Keratinocyte (primary cell): ENCODE data around the gene LANCL1. TPM values are rescaled to one million over a fixed set of nuclear protein-coding genes. Genes with fewer than 3 reads are reported as not detected.

Experiments
- DNase-seq: peaks from one replicate; pipeline ENCODE4 v3.0.0-alpha.2; 2011; ENCODE audit warnings: low read depth, missing footprints, low spot score
- FAIRE-seq: peaks from 2 replicates; lab custom pipeline; 2011; peaks lifted over from hg19 to GRCh38; lab: Jason Lieb, UNC
- H2AFZ ChIP-seq: 2 replicates; pipeline ENCODE4 v1.6.0; 2012; ENCODE audit warnings: low read length, control low read depth, inconsistent platforms; ENCODE audit not compliant: control insufficient read depth
- H3K27ac ChIP-seq: 2 replicates; pipeline ENCODE4 v1.5.1; 2011; ENCODE audit warnings: low read length; ENCODE audit not compliant: control insufficient read depth, insufficient read depth
- H3K27me3 ChIP-seq: 3 replicates; pipeline ENCODE4 v1.6.0; 2011; ENCODE audit warnings: low read length; ENCODE audit not compliant: control insufficient read depth, insufficient read depth; ENCODE audit errors: extremely low read depth
- H3K36me3 ChIP-seq, 2 experiments: 2 replicates in 1 of 2; 3 replicates in 1 of 2; pipeline ENCODE4 v1.5.1; 2011; ENCODE audit warnings: low read length in 2 of 2, mild to moderate bottlenecking in 1 of 2; ENCODE audit not compliant: control insufficient read depth in 2 of 2, insufficient read depth in 2 of 2; ENCODE audit errors: extremely low read depth in 1 of 2
- H3K4me1 ChIP-seq: 3 replicates; pipeline ENCODE4 v1.5.1; 2011; ENCODE audit warnings: low read length; ENCODE audit not compliant: control insufficient read depth, insufficient read depth; ENCODE audit errors: extremely low read depth
- H3K4me2 ChIP-seq: 3 replicates; pipeline ENCODE4 v1.6.0; 2011; ENCODE audit warnings: low read depth, low read length; ENCODE audit not compliant: control insufficient read depth, insufficient read depth; ENCODE audit errors: extremely low read depth
- H3K4me3 ChIP-seq, 3 experiments: fragments of 200-600 bp in 1 of 3; sonication (generic) in 1 of 3; 2 replicates in 2 of 3; 3 replicates in 1 of 3; pipeline ENCODE4 v1.5.1; 2011 to 2016; ENCODE audit warnings: low read length in 3 of 3, mild to moderate bottlenecking in 3 of 3, control low read depth in 2 of 3, inconsistent platforms in 1 of 3, low read depth in 1 of 3, mixed read lengths in 1 of 3, mixed run types in 1 of 3, moderate library complexity in 1 of 3; ENCODE audit not compliant: control insufficient read depth in 2 of 3, insufficient read depth in 2 of 3; ENCODE audit errors: extremely low read depth in 1 of 3
- H3K79me2 ChIP-seq: 2 replicates; pipeline ENCODE4 v1.6.0; 2012; ENCODE audit warnings: low read length; ENCODE audit not compliant: control insufficient read depth, insufficient read depth
- H3K9ac ChIP-seq: 3 replicates; pipeline ENCODE4 v1.6.0; 2011; ENCODE audit warnings: low read length; ENCODE audit not compliant: control insufficient read depth, insufficient read depth; ENCODE audit errors: extremely low read depth
- H3K9me1 ChIP-seq: 3 replicates; pipeline ENCODE4 v1.6.0; 2011; ENCODE audit warnings: low read length; ENCODE audit not compliant: control insufficient read depth, insufficient read depth; ENCODE audit errors: extremely low read depth
- H3K9me3 ChIP-seq: 2 replicates; pipeline ENCODE4 v1.5.1; 2012; ENCODE audit warnings: low read depth, low read length; ENCODE audit not compliant: control insufficient read depth
- H4K20me1 ChIP-seq: 3 replicates; pipeline ENCODE4 v1.6.0; 2011; ENCODE audit warnings: low read length; ENCODE audit not compliant: control insufficient read depth, insufficient read depth; ENCODE audit errors: extremely low read depth
- EZH2 ChIP-seq: IDR thresholded peaks from one replicate; pipeline ENCODE4 v1.6.1; 2012; ENCODE audit warnings: inconsistent platforms, mild to moderate bottlenecking, low read length, moderate library complexity
- dilution Hi-C: fragments of 300-500 bp; cut with MboI; formaldehyde crosslinking; loops from one replicate; pipeline ENCODE4 v1.7.0; 2020; ENCODE audit warnings: low sequenced_read_pairs; ENCODE audit not compliant: extremely low pct_ligation_motif_present
- polyA plus RNA-seq, 5 experiments: library from polyadenylated mRNA; depleted of rRNA in 3 of 5; stranded (reverse) in 3 of 5; stranded (forward) in 1 of 5; unstranded in 1 of 5; fragments of >200 nt; gene quantifications; 1 replicate in 1 of 5; 2 replicates in 3 of 5; 3 replicates in 1 of 5; pipeline versions ENCODE4 v1.2.1 to v1.2.3, GENCODE V29; 2011 to 2012; ENCODE audit warnings: missing spikeins in 2 of 5, low read depth in 1 of 5, low replicate concordance in 1 of 5
- TF ChIP-seq, protein P1 (sequence below), 3 experiments: IDR thresholded peaks in 1 of 3; conservative IDR thresholded peaks in 1 of 3; optimal IDR thresholded peaks in 1 of 3; 2 replicates in 2 of 3; 3 replicates in 1 of 3; pipeline versions ENCODE3 to v1.5.1; 2011; ENCODE audit warnings: low read length in 3 of 3, mild to moderate bottlenecking in 3 of 3, moderate library complexity in 2 of 3, control low read depth in 1 of 3, inconsistent platforms in 1 of 3; ENCODE audit not compliant: insufficient read depth in 2 of 3; ENCODE audit errors: extremely low read depth in 1 of 3

LANCL1 gene
- polyA plus RNA-seq, 1 donor (not counting 4 experiments of a cell fraction or from before 2014, with no cell fraction given) = 86.4 TPM

DNA sequence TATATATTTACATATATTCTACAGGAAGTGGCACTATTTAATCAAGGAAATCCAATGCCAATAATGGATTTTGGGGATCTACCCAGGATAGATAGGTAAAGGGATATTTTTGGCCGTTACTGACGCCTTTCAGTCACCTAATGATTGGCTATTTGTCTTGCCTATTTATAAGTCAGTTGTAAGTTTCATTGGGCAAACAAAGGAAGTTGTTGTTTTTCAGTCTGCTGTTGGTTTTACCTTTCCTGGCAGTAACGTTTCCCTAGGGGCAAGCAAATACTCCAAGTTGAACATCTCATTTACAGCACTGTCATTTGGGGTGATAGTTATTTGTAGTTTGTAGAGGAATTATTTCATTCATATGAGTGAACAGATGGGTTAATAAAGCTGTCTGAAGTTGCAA is 17.0 kb upstream of the LANCL1 start:
- Histone ChIP-seq H3K79me2 (no peaks in the 10 kb centered on the region), H3K9me3 (no peaks in the 10 kb centered on the region), H2AFZ (no peak overlapping the region), H3K4me2 (no peak overlapping the region), H3K9me1 (no peaks in the 10 kb centered on the region), H3K9ac (no peak overlapping the region), H3K4me3 (no peak overlapping the region), H4K20me1 (no peaks in the 10 kb centered on the region), H3K4me1 (no peaks in the 10 kb centered on the region), H3K36me3 (no peaks in the 10 kb centered on the region), H3K27ac (no peak overlapping the region), H3K27me3 (no peaks in the 10 kb centered on the region)
- DNase-seq (no peak), FAIRE-seq (no peak)
- dilution Hi-C loops = no loop called here
- no peak for TF ChIP-seq EZH2
- TF ChIP-seq, protein P1, sequence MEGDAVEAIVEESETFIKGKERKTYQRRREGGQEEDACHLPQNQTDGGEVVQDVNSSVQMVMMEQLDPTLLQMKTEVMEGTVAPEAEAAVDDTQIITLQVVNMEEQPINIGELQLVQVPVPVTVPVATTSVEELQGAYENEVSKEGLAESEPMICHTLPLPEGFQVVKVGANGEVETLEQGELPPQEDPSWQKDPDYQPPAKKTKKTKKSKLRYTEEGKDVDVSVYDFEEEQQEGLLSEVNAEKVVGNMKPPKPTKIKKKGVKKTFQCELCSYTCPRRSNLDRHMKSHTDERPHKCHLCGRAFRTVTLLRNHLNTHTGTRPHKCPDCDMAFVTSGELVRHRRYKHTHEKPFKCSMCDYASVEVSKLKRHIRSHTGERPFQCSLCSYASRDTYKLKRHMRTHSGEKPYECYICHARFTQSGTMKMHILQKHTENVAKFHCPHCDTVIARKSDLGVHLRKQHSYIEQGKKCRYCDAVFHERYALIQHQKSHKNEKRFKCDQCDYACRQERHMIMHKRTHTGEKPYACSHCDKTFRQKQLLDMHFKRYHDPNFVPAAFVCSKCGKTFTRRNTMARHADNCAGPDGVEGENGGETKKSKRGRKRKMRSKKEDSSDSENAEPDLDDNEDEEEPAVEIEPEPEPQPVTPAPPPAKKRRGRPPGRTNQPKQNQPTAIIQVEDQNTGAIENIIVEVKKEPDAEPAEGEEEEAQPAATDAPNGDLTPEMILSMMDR (optimal IDR thresholded peaks at IDR 0.05 in 1 of 3, IDR thresholded peaks at IDR 0.05 in 1 of 3, conservative IDR thresholded peaks at IDR 0.05 in 1 of 3; ENCODE audit: extremely low read depth in 1 of 3, insufficient read depth in 2 of 3, low read length in 3 of 3) = no peak

DNA sequence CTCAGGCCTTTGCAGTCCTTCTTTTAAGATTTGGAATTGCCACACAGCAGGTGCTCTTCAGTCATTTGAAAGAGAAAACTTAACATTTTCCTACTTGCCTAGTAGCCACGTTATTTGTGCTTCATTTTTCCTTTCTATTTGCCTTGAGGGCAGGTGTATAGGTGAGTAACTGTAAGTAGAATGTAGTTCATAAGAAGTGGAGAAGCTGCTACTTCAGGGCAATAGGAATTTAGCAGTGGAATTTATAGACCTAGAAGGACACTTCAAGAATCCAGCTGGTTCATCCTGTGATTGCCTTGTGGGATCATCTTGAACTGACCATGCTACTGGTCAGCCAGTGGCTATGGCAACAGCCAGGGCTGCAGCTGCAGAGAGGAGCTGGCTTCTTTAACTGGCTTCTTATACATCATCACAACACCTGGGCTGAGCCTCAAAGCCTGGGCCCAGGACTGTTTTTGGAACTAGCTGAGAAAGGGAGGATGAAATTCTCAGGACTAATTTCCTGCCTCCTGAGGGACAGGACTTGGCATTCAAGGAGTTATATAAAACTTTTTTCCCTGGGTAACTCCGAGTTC is 5.1 kb upstream of the LANCL1 start:
- Histone ChIP-seq H4K20me1 (no peaks in the 10 kb centered on the region), H3K4me2 (no peak overlapping the region), H2AFZ (no peak overlapping the region), H3K9me3 (no peaks in the 10 kb centered on the region), H3K79me2 (peaks cover 3% of the 10 kb centered on the region), H3K27ac (no peak overlapping the region), H3K9ac (no peak overlapping the region), H3K36me3 (no peaks in the 10 kb centered on the region), H3K4me1 (peaks cover 4% of the 10 kb centered on the region), H3K9me1 (no peaks in the 10 kb centered on the region), H3K27me3 (no peaks in the 10 kb centered on the region), H3K4me3 (no peak overlapping the region)
- FAIRE-seq (no peak), DNase-seq (no peak)
- no peak for TF ChIP-seq EZH2
- TF ChIP-seq, protein P1 (optimal IDR thresholded peaks at IDR 0.05 in 1 of 3, IDR thresholded peaks at IDR 0.05 in 1 of 3, conservative IDR thresholded peaks at IDR 0.05 in 1 of 3; ENCODE audit: extremely low read depth in 1 of 3, insufficient read depth in 2 of 3, low read length in 3 of 3) = no peak
- dilution Hi-C loops = no loop called here
